Rectal smooth muscle tissue (tissue), 1 donor: ENCODE data around the gene TCEA3.

Experiments
- H3K27ac ChIP-seq: one replicate; pipeline ENCODE4 v1.7.0; 2013; ENCODE audit warnings: low read depth, low read length, inconsistent platforms
- H3K27me3 ChIP-seq: one replicate; pipeline ENCODE4 v1.7.0; 2013; ENCODE audit warnings: low read length; ENCODE audit not compliant: control insufficient read depth, insufficient read depth
- H3K36me3 ChIP-seq: one replicate; pipeline ENCODE4 v1.7.0; 2013; ENCODE audit warnings: low read length; ENCODE audit not compliant: control insufficient read depth, insufficient read depth
- H3K4me1 ChIP-seq: one replicate; pipeline ENCODE4 v1.7.0; 2013; ENCODE audit warnings: low read length; ENCODE audit not compliant: control insufficient read depth, insufficient read depth
- H3K4me3 ChIP-seq: one replicate; pipeline ENCODE4 v1.7.0; 2013; ENCODE audit warnings: low read length
- H3K9ac ChIP-seq: one replicate; pipeline ENCODE4 v1.7.0; 2013; ENCODE audit warnings: low read length

Gene TCEA3

DNA sequence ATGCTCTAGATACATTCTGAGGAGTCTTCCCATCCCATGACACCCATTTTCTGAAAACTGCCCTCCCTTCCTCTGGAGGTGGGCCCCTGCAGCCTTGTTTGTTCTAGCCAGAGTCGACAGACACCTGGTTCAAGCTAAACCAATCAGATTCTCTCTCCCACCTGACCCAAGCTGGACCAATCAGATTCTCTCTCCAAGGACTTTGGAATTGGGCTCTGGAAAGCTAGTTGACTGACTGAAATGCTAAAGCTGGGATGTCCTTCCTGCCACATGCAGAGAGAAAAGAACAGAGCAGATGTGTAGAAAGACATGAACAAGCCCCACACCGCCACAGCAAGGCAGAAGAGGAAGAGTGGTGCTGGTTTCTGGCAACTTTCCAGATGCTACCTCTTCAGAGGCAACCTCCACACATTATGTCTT lies 34.8 kb upstream of the TCEA3 start:
- Histone ChIP-seq H3K27me3 (no peaks in the 10 kb centered on the region), H3K4me1 (no peaks in the 10 kb centered on the region), H3K9ac (no peak overlapping the region), H3K36me3 (peaks cover 4% of the 10 kb centered on the region), H3K4me3 (no peak overlapping the region), H3K27ac (no peak overlapping the region)

DNA sequence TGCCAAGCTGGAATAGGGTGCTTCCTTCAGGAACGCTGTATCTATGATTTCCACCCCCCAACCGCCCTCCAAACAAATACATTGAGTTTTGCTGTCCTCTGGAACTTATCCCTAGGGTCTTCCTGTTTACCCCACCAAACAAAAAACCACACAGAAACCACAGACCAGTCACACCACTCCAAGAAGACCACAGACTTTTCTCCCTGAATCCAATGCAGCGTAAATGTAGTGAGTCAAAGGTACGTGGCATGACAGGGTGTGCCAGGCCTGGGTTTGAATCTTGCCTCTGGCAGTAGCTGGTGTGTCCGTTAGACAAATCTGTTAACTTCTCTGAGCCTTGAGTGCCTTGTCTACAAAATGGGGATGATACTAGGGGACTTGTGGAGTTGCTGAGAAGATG lies 31.7 kb upstream of the TCEA3 start:
- no peaks in the 10 kb centered on the region for H3K4me1 ChIP-seq
- no peaks in the 10 kb centered on the region for H3K27me3 ChIP-seq
- H3K4me3 ChIP-seq = no peak overlapping the region
- H3K36me3 ChIP-seq = peaks cover 4% of the 10 kb centered on the region
- no peak overlapping the region for H3K27ac ChIP-seq
- no peak overlapping the region for H3K9ac ChIP-seq

DNA sequence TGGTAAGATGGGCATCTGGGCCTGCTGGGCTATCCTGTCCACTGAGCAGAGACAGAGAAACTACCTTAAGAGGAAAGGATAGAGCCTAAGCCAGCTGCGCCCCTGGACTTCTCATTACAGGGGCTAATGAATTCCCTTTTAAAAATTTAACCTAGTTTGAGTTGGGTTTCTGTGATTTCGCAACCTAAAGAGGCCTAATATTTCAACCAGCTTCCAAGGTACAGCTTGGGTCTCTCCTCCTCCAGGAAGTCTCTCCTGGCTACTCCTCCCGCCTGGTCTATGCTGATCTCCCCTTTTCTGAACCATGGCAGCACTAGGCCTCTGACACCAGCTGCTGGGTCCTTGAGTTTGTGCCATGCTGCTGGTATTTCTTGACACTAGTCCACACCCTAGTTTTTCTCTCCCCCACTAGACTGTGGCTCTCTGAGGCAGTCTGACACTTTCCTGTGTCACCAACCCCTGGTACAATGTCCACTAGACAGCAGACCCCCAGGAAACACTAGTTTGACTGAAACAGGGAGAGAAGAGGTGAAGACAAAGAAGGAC lies 29.0 kb upstream of the TCEA3 start:
- H3K27ac ChIP-seq = no peak overlapping the region
- H3K36me3 ChIP-seq = peaks cover 4% of the 10 kb centered on the region
- no peaks in the 10 kb centered on the region for H3K27me3 ChIP-seq
- no peak overlapping the region for H3K9ac ChIP-seq
- no peak overlapping the region for H3K4me3 ChIP-seq
- no peaks in the 10 kb centered on the region for H3K4me1 ChIP-seq

DNA sequence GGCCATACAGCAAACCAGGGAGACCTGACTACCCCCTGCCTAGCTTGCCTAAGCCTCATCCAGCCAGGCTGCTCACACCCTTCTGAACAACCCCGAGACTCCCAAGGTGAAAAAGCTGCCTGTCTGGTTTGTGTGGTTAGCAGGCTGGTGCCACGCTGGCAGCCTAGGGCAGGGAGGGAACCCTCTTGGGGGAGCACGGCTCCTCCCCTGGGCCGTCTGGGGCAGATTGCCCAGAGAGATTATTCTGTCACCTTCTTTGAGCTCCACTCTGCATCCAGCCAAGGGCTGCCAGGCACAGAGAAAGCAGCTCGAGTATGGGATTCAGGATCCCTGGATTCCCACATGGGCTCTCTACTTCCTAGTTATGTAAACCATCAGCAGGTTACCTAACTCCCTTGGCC lies 27.5 kb upstream of the TCEA3 start:
- Histone ChIP-seq H3K9ac (no peak overlapping the region), H3K27ac (no peak overlapping the region), H3K4me3 (no peak overlapping the region), H3K27me3 (no peaks in the 10 kb centered on the region), H3K36me3 (peaks cover 4% of the 10 kb centered on the region), H3K4me1 (no peaks in the 10 kb centered on the region)

DNA sequence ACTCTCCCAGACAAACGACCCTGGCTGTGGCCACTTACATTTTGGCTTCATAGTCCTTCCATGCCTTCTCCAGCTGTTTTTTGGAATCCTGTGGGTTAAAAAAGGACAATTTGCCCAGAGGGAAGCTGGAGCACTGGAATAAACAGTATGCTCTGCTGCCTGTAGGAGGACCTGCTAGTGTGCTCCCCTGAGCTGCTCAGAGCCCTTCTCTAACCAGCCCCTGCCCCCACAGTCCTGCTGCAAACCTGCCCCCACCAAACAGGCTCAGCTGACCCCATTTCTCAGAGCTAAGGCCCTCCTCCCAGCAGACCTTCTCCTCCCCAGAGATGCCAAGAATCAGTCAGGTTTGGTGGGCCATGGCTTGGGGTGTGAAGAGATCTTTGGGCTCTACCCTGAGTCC lies 26.9 kb upstream of the TCEA3 start:
- no peaks in the 10 kb centered on the region for H3K4me1 ChIP-seq
- no peak overlapping the region for H3K27ac ChIP-seq
- no peak overlapping the region for H3K9ac ChIP-seq
- no peaks in the 10 kb centered on the region for H3K27me3 ChIP-seq
- peaks cover 4% of the 10 kb centered on the region for H3K36me3 ChIP-seq
- no peak overlapping the region for H3K4me3 ChIP-seq

DNA sequence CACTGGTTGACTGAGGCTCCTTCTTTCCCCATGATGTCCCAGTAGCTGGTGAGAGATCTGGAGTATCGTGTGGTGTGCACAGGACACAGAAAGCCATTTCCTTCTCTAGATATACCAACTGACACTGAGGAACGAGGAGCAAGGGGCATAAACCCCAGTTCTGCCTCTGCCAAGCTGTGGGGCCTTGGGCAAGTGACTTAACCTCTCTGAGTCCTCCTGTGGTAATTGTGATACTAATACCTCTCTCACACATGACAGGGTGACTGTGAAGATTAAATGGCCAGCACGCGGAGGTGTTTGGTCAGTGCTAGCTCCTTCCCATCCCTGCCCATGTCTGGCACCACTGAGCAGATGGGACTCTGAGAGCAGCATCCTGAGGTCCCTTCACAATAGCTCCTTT lies 26.3 kb upstream of the TCEA3 start:
- Histone ChIP-seq H3K4me1 (no peaks in the 10 kb centered on the region), H3K27me3 (no peaks in the 10 kb centered on the region), H3K9ac (no peak overlapping the region), H3K27ac (no peak overlapping the region), H3K36me3 (peaks cover 4% of the 10 kb centered on the region), H3K4me3 (no peak overlapping the region)

DNA sequence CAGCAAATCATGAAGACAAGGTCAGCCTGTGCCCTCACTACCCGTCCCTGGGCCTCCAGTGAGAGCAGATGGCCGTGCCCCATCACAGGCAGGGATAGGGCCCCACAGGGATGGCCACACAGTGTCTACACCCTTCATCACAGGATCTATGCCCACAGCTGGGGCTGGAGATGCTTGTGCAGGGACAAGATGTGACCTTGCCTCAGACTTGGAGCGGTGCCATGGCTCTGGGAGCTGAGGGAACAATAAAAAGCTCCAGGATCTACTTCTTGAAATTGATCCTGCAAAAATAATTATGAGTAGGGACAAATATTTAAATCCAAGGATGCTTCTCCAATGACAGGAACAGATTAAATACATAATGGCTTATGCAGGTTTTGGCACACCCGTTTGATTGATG lies 25.4 kb upstream of the TCEA3 start:
- Histone ChIP-seq H3K9ac (no peak overlapping the region), H3K4me3 (no peak overlapping the region), H3K36me3 (peaks cover under 1% of the 10 kb centered on the region), H3K27ac (no peak overlapping the region), H3K27me3 (no peaks in the 10 kb centered on the region), H3K4me1 (no peaks in the 10 kb centered on the region)

DNA sequence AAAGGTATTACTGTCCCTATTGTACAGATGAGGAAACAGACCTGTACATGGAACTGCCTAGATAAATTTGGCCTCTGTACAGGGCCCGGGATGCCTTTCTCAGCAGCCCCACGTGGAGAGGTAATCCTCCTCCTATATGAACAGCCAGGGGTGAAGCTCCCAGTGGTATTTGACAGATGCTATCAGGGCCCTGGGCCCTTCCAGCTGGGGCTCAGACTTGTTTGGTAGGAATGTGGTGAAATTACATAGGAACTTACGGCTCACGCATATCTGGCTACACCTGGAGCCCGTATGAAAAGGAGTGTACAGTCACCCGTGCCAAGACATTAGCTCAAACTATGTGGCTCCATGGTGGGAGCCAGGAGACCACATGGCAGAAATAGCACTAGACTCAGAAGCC lies 24.8 kb upstream of the TCEA3 start:
- Histone ChIP-seq H3K9ac (no peak overlapping the region), H3K4me3 (no peak overlapping the region), H3K4me1 (no peaks in the 10 kb centered on the region), H3K36me3 (no peaks in the 10 kb centered on the region), H3K27me3 (no peaks in the 10 kb centered on the region), H3K27ac (no peak overlapping the region)

DNA sequence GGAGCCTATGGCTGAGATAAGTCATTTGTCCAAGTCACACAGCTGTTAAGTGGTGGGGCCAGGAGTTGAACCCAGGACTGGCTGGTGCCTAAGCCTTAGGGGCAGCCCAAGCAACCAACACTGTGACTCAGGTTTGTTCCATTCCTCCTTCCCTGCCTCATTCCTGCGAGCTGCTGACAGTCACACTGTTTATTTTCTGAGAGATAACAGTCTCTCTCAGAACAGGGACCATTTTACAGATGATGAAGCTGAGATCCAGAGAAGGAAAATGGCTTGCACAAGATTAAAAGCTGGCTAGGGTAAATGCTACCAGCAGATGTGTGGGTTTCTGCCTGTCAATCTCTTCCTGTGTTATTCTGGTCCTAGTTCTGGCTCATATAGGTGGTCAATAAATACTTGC lies 24.3 kb upstream of the TCEA3 start:
- no peak overlapping the region for H3K27ac ChIP-seq
- H3K27me3 ChIP-seq = no peaks in the 10 kb centered on the region
- no peaks in the 10 kb centered on the region for H3K36me3 ChIP-seq
- no peak overlapping the region for H3K9ac ChIP-seq
- no peak overlapping the region for H3K4me3 ChIP-seq
- H3K4me1 ChIP-seq = no peaks in the 10 kb centered on the region

DNA sequence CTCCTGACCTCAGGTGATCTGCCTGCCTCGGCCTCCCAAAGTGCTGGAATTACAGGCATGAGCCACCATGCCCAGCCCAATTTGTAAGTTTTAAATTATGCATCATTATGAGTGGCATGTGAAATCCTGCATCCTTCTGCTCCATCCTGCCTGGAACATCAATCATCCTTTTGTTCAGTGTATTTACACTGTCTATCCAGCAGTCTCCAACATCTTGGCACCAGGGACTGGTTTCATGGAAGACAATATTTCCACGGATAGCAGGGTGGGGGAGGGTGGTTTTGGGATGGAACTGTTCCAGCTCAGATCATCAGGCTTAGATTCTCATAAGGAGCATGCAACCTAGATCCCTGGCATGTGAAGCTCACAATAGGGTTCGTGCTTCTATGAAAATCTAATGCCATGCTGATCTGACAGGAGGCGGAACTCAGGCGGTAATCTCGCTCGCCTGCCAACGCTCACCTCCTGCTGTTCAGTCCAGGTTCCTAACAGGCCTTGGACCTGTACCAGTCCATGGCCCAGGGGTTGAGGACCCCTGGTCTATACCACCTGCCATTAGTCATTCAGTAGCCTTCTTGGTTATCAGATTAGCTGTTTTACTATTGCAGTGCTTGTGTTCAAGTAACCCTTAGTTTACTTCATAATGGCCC lies 22.2 kb upstream of the TCEA3 start:
- no peaks in the 10 kb centered on the region for H3K27me3 ChIP-seq
- no peak overlapping the region for H3K27ac ChIP-seq
- no peak overlapping the region for H3K9ac ChIP-seq
- H3K36me3 ChIP-seq = peaks cover 3% of the 10 kb centered on the region
- no peaks in the 10 kb centered on the region for H3K4me1 ChIP-seq
- no peak overlapping the region for H3K4me3 ChIP-seq

DNA sequence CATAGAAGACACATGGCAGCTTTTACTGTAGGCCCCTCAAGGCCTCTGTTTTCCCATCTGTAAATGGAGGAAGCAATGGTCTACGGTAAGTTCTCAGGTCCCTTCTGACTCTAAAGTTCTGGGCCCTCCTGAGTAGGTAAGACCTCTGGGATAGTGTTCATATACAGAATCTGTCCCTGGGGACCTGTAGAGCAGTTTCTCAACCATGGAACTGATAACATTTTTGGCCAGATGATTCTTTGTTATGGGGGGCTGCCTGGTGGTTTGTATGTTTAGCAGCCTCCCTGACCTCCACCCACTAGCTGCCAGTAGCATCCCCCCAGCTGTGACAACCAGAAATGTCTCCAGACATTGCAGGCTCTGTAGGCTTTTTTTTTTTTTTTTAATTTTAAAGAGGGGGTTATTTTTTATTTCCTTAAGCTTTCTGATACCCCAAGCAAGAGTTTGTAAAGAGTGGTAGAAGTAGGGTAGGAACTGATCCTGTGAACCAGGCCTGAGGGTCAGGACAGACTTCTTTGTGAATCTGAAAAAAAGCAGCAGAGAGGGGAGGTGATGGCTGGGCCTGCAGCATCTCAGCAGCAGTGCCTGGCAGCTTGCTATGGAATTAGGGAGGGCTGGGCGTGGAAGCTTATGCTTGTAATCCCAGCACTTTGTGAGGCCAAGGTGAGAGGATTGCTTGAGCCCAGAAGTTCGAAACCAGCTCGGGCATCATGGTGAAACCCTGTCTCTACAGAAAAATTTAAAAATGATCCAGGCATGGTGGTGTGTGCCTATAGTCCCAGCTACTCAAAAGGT lies 20.2 kb upstream of the TCEA3 start:
- no peak overlapping the region for H3K4me3 ChIP-seq
- peaks cover 8% of the 10 kb centered on the region for H3K36me3 ChIP-seq
- no peak overlapping the region for H3K9ac ChIP-seq
- H3K4me1 ChIP-seq = no peaks in the 10 kb centered on the region
- no peak overlapping the region for H3K27ac ChIP-seq
- H3K27me3 ChIP-seq = no peaks in the 10 kb centered on the region

DNA sequence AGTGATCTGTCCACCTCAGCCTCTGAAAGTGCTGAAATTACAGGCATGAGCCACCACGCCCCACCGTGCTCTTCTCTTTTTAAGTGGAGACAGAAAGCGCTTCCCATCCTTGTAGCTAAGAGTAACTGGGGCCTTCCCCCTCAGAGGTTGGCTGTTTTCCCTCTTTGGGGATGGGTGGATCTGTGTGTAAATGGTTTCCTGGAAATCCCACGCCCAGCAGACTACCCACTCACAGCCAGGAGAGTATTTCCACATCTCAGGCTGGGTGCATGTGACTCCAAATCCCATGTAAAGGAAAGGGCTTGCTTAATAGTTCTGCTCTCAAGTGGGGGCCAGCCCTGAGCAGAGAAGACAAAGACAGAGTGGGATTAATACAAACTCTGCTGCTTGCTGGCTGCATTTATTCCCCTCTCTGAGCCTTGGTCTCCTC lies 19.6 kb upstream of the TCEA3 start:
- Histone ChIP-seq H3K9ac (no peak overlapping the region), H3K27me3 (no peaks in the 10 kb centered on the region), H3K4me3 (no peak overlapping the region), H3K27ac (no peak overlapping the region), H3K36me3 (peaks cover 8% of the 10 kb centered on the region), H3K4me1 (no peaks in the 10 kb centered on the region)

DNA sequence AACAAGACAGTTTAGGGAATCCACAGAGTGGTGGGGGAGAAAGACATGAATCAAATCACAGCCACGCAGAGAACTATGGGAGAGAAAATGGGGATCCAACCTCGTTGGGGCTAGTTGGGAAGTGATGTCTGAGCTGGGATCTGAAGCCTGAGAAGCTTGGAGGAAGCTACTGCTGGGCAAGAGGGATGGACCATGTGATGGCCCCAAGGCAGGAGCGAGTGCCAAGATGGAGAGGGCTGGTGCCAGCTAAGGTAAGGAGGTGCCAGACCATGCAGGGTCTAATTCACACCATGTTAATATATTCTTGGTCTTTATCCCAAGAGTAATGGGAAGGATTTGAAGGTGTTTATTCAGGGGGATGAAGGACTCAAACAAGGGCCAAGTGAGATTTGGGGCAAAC lies 18.2 kb upstream of the TCEA3 start:
- Histone ChIP-seq H3K9ac (no peak overlapping the region), H3K36me3 (peaks cover 8% of the 10 kb centered on the region), H3K27ac (no peak overlapping the region)

More for the DNA sequence above, 18.2 kb upstream of the TCEA3 start:
- Histone ChIP-seq H3K27me3 (no peaks in the 10 kb centered on the region), H3K4me1 (no peaks in the 10 kb centered on the region), H3K4me3 (no peak overlapping the region)
